ENCODE data around the gene PDE6A. TPM values are rescaled to one million over a fixed set of nuclear protein-coding genes. Genes with fewer than 3 reads are reported as not detected.

PDE6A gene
- total RNA-seq, 6 experiments from 2014 or later = not detected

DNA sequence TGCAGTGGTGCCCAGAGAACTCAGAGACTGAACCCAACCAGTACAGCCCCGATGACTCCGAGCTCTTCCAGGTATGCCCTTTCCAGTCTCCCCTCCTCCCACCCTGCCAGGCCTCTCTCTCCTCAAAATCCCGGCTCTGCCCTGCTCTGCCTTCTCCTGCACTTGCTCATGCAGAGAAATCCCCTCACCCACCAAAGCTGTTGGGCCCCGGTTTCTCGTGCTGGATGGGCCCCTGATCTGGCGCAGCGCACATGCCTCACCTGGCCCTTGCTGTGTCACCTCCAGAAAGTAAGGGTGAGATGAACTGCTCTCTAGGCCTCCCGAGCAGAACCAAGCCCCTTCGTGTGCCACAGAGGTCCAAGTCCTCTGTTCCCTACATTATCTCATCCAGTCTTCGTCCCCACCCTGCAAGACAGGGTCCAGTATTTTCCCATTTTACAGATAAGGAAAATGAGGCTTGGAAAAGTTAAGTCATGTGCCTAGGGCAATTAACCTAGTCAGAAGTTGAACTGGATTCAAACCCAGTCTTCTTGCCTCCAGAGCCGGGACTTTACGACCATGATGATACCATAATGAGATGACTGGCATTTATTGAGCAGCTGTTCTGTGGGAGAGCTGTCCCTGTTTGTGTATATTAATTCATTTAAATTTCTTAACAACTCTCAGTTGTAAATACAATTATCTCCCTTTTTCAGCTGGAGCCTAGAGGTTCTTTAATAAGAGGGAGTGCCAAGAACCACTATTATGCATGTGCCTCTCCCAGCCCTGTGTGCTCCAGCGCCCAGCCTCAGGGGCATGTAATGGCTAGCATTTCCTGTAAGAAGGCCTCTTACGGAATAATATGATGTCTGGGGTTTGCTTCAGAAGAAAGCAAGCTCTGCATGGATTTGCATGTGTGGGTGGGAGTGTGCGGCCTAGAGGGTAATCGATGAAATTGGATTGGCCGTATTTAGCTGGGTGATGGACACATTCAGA, 123.8 kb downstream of the PDE6A start:
- Mint-ChIP-seq H3K27me3 (ENCODE audit: insufficient read depth) (peaks cover 13% of the 10 kb centered on the region), H3K4me3 (no peak overlapping the region), H3K4me1 (ENCODE audit: low read depth) (peaks cover 7% of the 10 kb centered on the region; the same call in 1 of the 2 replicates), H3K36me3 (ENCODE audit: low read depth) (no peaks in the 10 kb centered on the region), H3K27ac (no peak overlapping the region), H3K9me3 (no peaks in the 10 kb centered on the region)
- TF ChIP-seq CTCF (IDR thresholded peaks at IDR 0.05) = no peak
- DNase-seq = no peak

- peaks cover 7% of the 10 kb centered on the region; the same call in 1 of the 2 replicates for H3K4me1 Mint-ChIP-seq (ENCODE audit: low read depth)
- no peak for TF ChIP-seq CTCF (IDR thresholded peaks at IDR 0.05)
- no peak overlapping the region for H3K4me3 Mint-ChIP-seq
- H3K27ac Mint-ChIP-seq = no peak overlapping the region
- H3K36me3 Mint-ChIP-seq (ENCODE audit: low read depth) = no peaks in the 10 kb centered on the region
- no peak for DNase-seq
- no peaks in the 10 kb centered on the region for H3K9me3 Mint-ChIP-seq
- H3K27me3 Mint-ChIP-seq (ENCODE audit: insufficient read depth) = peaks cover 13% of the 10 kb centered on the region
Measured at GRCh38 chr5:149820012-149820411, 124.6 kb downstream of the PDE6A start.

DNA sequence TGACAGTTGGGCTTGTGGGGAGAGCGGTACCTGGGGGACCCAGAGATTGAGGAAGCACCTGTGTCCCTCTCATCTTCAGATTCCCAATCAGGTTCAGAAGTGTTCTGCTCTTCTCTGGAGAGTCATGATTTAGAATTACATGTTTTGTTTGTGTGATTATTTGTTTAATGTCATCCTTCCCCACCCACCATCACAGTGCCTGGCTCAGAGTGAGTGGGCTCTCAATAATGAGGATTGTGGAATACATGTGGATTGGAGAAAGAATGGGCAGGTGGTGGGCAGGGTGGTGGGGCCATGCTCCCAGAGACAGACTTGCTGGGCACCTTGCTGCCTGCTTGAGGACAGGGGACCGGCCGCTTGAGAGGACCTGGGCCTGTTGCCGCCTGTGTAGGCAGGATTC, 126.5 kb downstream of the PDE6A start:
- H3K4me3 Mint-ChIP-seq = no peak overlapping the region
- no peak overlapping the region for H3K27ac Mint-ChIP-seq
- peaks cover 3% of the 10 kb centered on the region; the same call in 1 of the 2 replicates for H3K4me1 Mint-ChIP-seq (ENCODE audit: low read depth)
- no peaks in the 10 kb centered on the region for H3K9me3 Mint-ChIP-seq
- peaks cover 16% of the 10 kb centered on the region for H3K27me3 Mint-ChIP-seq (ENCODE audit: insufficient read depth)
- DNase-seq = no peak
- TF ChIP-seq CTCF (IDR thresholded peaks at IDR 0.05) = no peak
- no peaks in the 10 kb centered on the region for H3K36me3 Mint-ChIP-seq (ENCODE audit: low read depth)

DNA sequence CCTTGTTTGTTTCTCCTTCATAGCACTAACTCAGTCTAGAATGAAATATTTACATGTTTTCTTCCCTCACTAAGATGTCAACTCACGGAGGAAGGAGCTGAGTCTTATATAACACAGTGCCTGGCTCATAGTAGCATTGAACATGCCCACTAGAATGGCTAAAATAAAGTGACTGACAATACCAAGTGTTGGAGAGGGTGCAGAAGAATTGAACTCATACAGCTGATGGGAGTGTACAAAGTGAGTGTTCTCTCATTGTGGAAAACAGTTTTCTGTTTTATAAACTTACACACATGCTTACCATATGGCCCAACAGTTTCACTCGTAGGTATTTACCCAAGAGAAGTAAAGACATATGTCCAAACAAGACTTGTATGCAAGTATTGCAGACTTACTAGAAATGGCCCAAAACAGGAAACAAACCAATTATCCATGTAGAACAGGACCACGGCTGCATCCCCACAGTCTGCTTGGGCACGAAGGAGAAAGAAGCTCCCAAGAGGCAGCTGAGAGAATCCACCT, 127.0 kb downstream of the PDE6A start:
- no peak for TF ChIP-seq CTCF (IDR thresholded peaks at IDR 0.05)
- Mint-ChIP-seq H3K36me3 (ENCODE audit: low read depth) (no peaks in the 10 kb centered on the region), H3K4me1 (ENCODE audit: low read depth) (no peaks in the 10 kb centered on the region), H3K27me3 (ENCODE audit: insufficient read depth) (peaks cover 20% of the 10 kb centered on the region), H3K4me3 (no peak overlapping the region), H3K9me3 (no peaks in the 10 kb centered on the region), H3K27ac (no peak overlapping the region)
- no peak for DNase-seq

GRCh38 chr5:149816661-149817060, 127.9 kb downstream of the PDE6A start:
- H3K4me1 Mint-ChIP-seq (ENCODE audit: low read depth) = no peaks in the 10 kb centered on the region
- no peaks in the 10 kb centered on the region for H3K36me3 Mint-ChIP-seq (ENCODE audit: low read depth)
- no peak overlapping the region for H3K27ac Mint-ChIP-seq
- H3K9me3 Mint-ChIP-seq = no peaks in the 10 kb centered on the region
- peaks cover 20% of the 10 kb centered on the region for H3K27me3 Mint-ChIP-seq (ENCODE audit: insufficient read depth)
- DNase-seq = no peak
- no peak for TF ChIP-seq CTCF (IDR thresholded peaks at IDR 0.05)
- H3K4me3 Mint-ChIP-seq = no peak overlapping the region

Measured in HFFc6 (cell line).